IPS-18c (cell line): ENCODE measurements around the gene CUEDC2.

Experiments used
- H3K4me3 ChIP-seq: 2 replicates; pipeline ENCODE4 v1.7.0; 2013; ENCODE audit warnings: low read depth, mild to moderate bottlenecking, low read length, moderate library complexity; ENCODE audit not compliant: insufficient read depth
- H3K9me3 ChIP-seq: one replicate; pipeline ENCODE4 v1.6.1; 2013; ENCODE audit warnings: mild to moderate bottlenecking, low read length, moderate library complexity; ENCODE audit not compliant: control insufficient read depth, insufficient read depth

CUEDC2 gene

GRCh38 chr10:102396317-102396650 is 36.1 kb downstream of the CUEDC2 start:
- Histone ChIP-seq H3K4me3 (peak overlapping the region; percentile 75), H3K9me3 (peaks cover 2% of the 10 kb centered on the region)

GRCh38 chr10:102395400-102396316 is 36.7 kb downstream of the CUEDC2 start, which contains the start of gene NFKB2:
NFKB2 (plus strand) TSS chr10:102395705; CDS start chr10:102395960, 255 bp downstream.
- peak within 1 kb of the TSS; percentile 75 for H3K4me3 ChIP-seq

GRCh38 chr10:102394801-102395399 is 37.5 kb downstream of the CUEDC2 start:
- H3K4me3 ChIP-seq = peak overlapping the region; percentile 75
- H3K9me3 ChIP-seq = peaks cover 2% of the 10 kb centered on the region

More at GRCh38 chr10:102395400-102396316, 36.7 kb downstream of the CUEDC2 start, which contains the start of gene NFKB2:
- H3K9me3 ChIP-seq = peaks cover 2% of the 10 kb centered on the region

GRCh38 chr10:102394079-102394800 is 38.1 kb downstream of the CUEDC2 start:
- Histone ChIP-seq H3K4me3 (peak overlapping the region; percentile 75), H3K9me3 (peaks cover 2% of the 10 kb centered on the region)

GRCh38 chr10:102393411-102394078 is 38.8 kb downstream of the CUEDC2 start:
- Histone ChIP-seq H3K4me3 (peak overlapping the region; percentile 75), H3K9me3 (peaks cover 2% of the 10 kb centered on the region)

- H3K9me3 ChIP-seq = peaks cover 2% of the 10 kb centered on the region
- no peak overlapping the region for H3K4me3 ChIP-seq
Measured at GRCh38 chr10:102392306-102392705, 40.1 kb downstream of the CUEDC2 start.

- H3K9me3 ChIP-seq = no peaks in the 10 kb centered on the region
Measured at GRCh38 chr10:102389894-102390293, 42.5 kb downstream of the CUEDC2 start.

GRCh38 chr10:102384606-102385429 is 47.6 kb downstream of the CUEDC2 start:
- Histone ChIP-seq H3K4me3 (no peak overlapping the region), H3K9me3 (no peaks in the 10 kb centered on the region)

More at GRCh38 chr10:102389894-102390293, 42.5 kb downstream of the CUEDC2 start:
- H3K4me3 ChIP-seq = no peak overlapping the region

GRCh38 chr10:102384053-102384452 is 48.3 kb downstream of the CUEDC2 start:
- no peaks in the 10 kb centered on the region for H3K9me3 ChIP-seq
- no peak overlapping the region for H3K4me3 ChIP-seq

GRCh38 chr10:102382871-102383270 is 49.5 kb downstream of the CUEDC2 start:
- no peaks in the 10 kb centered on the region for H3K9me3 ChIP-seq

GRCh38 chr10:102381983-102382382 is 50.4 kb downstream of the CUEDC2 start:
- Histone ChIP-seq H3K9me3 (no peaks in the 10 kb centered on the region), H3K4me3 (no peak overlapping the region)

More at GRCh38 chr10:102382871-102383270, 49.5 kb downstream of the CUEDC2 start:
- no peak overlapping the region for H3K4me3 ChIP-seq

GRCh38 chr10:102379383-102379782 is 53.0 kb downstream of the CUEDC2 start:
- no peaks in the 10 kb centered on the region for H3K9me3 ChIP-seq
- H3K4me3 ChIP-seq = no peak overlapping the region

GRCh38 chr10:102376901-102377300 is 55.5 kb downstream of the CUEDC2 start:
- no peaks in the 10 kb centered on the region for H3K9me3 ChIP-seq

GRCh38 chr10:102375867-102376266 is 56.5 kb downstream of the CUEDC2 start:
- no peaks in the 10 kb centered on the region for H3K9me3 ChIP-seq
- no peak overlapping the region for H3K4me3 ChIP-seq

More at GRCh38 chr10:102376901-102377300, 55.5 kb downstream of the CUEDC2 start:
- no peak overlapping the region for H3K4me3 ChIP-seq

GRCh38 chr10:102375250-102375649 is 57.1 kb downstream of the CUEDC2 start:
- H3K9me3 ChIP-seq = peaks cover under 1% of the 10 kb centered on the region
- H3K4me3 ChIP-seq = no peak overlapping the region
